Fibroblast of skin of right quadriceps (primary cell): ENCODE data around the gene HSD17B3.
"Not testable (repeated sequence)": the region's sequence is repeated elsewhere in the genome, so short reads cannot be mapped to it uniquely, and the experiment has no call there.

Source experiments
- DNase-seq: peaks from one replicate; pipeline ENCODE4 v3.0.0-alpha.2; 2013

Gene HSD17B3

DNA sequence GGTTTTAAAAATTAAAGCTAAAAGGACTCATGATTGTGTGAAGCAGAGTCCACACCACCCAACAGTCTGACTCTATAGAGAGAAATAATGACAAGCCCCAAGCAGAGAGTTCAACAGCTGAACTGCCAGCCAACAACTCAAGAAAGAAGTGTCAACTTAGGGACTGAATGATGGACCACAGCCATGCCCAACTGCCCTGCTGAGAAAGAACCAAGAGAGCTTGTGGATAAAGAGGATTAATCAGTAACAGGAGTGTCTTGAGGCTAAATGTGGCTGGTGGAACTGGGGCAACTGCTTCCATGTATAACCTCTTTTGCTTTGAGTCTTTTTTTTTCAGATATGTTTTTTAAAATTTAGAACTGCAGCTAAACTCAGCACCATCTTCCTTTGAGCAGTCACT lies 109.3 kb downstream of the HSD17B3 start:
- DNase-seq: no peak

DNA sequence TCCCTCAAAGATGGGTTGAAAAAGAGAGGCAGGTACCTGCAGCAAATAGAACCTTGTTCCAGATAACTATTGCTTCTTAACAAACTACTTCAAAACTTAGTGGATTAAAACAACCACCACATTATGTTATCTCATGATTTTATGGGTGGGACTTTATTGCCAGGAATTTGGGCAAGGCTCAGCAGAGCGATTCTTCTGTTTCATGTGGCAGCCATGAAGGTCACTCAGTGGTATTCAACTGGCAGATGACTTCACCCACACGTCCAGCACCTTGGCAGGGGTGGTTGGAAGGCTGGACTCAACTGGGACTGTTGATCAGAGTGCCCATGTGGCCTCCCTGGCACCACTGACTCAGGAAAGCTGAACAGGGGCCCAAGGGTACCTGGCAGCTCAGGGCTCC lies 112.0 kb downstream of the HSD17B3 start:
- DNase-seq: no peak

DNA sequence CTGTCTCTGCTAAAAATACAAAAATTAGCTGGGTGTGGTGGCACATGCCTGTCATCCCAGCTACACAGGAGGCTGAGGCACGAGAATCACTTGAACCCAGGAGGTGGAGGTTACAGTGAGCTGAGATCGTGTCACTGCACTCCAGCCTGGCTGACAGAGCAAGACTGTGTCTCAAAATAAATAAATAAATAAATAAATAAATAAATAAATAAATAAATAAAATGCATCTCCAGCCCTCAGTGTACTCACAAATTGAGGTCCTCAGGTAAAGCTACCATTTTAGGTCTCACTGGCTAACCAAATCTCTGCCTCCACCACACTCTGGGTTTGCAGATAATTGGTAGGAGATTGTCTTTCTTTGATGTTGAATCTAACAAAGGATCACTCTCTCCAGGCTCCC lies 112.4 kb downstream of the HSD17B3 start:
- DNase-seq: not testable (repeated sequence)

DNA sequence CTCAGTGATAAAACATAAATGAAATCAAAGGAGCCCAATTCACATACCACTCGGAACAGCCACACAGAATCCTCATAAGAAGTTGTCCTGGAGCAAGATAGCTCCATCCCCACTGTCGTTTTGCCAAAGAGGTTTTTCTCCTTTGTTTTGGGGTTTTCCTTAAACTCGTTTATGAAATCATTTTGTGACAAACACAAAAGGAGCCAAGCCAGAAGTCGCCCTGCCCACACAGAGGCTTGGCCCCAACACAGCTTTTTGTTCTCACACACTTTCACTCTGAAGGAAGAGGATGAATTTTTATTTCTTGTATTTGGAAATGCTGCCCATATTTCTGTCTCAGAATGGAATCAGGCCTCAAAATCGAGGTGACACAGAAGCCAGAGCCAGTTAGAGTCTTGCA lies 113.4 kb downstream of the HSD17B3 start:
- no peak for DNase-seq

DNA sequence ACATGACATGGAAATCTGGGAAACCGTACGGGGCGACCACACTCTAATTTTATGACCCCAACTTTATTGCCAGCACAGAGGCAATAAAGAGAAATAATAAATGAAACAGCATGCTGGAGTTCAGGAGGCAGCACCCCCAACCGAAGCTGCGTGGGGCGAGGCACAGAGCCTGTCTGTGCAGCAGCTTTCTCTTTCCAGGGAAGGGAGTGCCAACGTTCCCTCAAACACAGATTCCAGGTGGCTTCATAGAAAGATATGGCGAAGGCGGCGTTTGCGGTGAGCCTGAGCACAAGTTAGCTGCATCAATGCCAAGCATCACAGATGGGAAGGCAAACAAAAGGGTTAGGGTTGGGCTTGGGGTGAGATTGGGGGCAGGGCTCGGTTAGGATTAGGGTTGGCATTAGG lies 114.8 kb downstream of the HSD17B3 start:
- DNase-seq: no peak

DNA sequence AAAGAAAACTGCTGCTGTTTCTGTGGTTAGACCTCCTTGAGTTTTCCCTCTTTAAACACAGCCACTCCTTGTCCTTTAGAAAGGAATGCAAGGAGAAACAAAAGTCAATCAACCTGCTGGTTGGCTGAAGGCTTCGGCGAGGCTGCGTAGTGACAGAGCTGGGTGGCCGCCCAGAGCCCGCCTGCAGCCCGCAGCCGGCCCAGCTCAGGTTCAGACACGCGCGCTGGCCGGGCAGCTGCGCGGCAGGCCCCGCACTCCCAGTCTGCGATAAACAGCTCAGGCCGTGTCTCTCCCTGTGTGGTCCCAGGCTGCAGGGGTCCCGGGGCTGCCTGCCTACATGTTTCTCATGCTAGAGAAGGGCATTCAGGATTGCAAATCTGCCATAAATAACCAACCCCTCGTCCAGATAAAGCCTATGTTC lies 115.4 kb downstream of the HSD17B3 start:
- DNase-seq: no peak

DNA sequence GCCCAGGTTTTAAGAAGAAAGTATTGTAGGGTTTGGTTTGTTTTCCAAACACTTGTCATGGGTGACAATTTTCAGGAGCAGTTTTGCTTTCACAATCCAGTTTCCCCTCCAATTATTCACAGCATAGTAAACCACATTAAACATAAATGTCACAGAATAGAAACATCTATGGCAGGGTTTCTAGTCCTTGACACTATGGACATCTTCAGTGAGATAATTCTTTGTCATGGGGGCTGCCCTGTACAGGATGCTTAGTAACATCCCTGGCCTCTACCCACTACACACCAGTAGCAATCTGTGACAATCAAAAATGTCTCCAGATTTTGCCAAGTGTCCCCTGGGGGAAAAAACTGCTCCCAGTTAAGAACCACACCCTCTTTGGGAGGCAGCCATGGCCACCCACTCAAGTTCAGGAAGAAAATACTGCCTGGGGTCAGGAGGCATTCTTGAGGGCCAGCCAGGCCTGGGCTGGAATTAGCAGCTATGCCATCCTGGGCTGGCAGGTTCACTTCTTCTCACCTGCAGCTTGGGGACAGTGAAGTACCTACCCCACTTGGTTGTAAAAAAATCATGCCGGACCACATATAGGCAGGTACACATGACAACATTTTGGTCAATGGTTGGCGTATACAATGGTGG lies 116.3 kb downstream of the HSD17B3 start:
- DNase-seq: no peak
